Tibial artery (tissue), 4 donors: ENCODE data around the gene EPHB2.

Experiments used
- DNase-seq, 2 donors: peaks; one replicate each; pipeline ENCODE4 v3.0.0-alpha.2; 2019
- H3K27ac ChIP-seq, 2 donors: fragments of 200-600 bp; sonication (generic) in 1 of 2; 1 replicate in 1 of 2; 2 replicates in 1 of 2; pipeline ENCODE4 v1.5.1; 2018 to 2019; ENCODE audit warnings: mild to moderate bottlenecking in 1 of 2
- H3K27me3 ChIP-seq, 2 donors: fragments of 200-600 bp; sonication (generic) in 1 of 2; one replicate each; pipeline versions ENCODE4 v1.5.1 to v1.6.0; 2016 to 2019
- H3K36me3 ChIP-seq, 3 donors: fragments of 200-600 bp; sonication (generic) in 2 of 3; one replicate each; pipeline ENCODE4 v1.5.1; 2016 to 2019; ENCODE audit warnings: mild to moderate bottlenecking in 2 of 3
- H3K4me1 ChIP-seq, 4 donors: fragments of 200-600 bp; sonication (generic) in 2 of 4; 1 replicate in 3 of 4; 2 replicates in 1 of 4; pipeline ENCODE4 v1.5.1; 2016 to 2019
- H3K4me3 ChIP-seq, 2 donors: fragments of 200-600 bp; sonication (generic) in 1 of 2; 1 replicate in 1 of 2; 2 replicates in 1 of 2; pipeline ENCODE4 v1.5.1; 2018 to 2019; ENCODE audit warnings: mild to moderate bottlenecking in 2 of 2
- H3K9me3 ChIP-seq, 3 donors: fragments of 200-600 bp; sonication (generic) in 1 of 3; one replicate each; pipeline ENCODE4 v1.5.1; 2016 to 2019
- intact Hi-C: fragments of 100-400 bp; cut with DNase I; formaldehyde crosslinking; loops from one replicate; pipeline ENCODE4 v1.15.0; 2023; ENCODE audit warnings: low total_unique reads
- TF ChIP-seq, protein P1 (sequence below), 2 experiments: fragments of 200-600 bp in 1 of 2; fragments of 450-650 bp in 1 of 2; IDR thresholded peaks; one replicate each; pipeline ENCODE4 v1.5.1; 2017 to 2019; ENCODE audit warnings: antibody characterized with exemption in 2 of 2, mild to moderate bottlenecking in 1 of 2, moderate library complexity in 1 of 2

Gene EPHB2

DNA sequence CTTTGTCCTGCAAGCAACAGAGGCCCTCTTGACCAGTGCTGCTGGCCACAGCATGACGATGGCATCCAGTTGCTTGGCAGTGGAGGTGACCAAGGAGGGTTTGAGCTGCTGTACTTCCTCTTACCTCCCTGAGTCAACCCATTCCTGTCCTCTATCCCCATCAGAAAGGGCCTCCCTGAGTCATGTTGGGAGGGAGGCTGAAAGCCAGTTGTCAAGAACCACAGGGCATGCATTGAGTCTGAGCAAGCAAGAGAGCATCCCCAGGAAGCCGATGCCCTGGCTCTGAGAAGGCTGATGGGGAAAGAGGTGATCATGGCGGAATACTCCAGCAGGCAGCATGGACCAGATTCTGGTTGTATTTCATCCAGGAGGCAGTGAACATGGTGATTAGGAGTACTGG, 192.5 kb downstream of the EPHB2 start:
- no peak for DNase-seq
- Histone ChIP-seq H3K9me3 (no peaks in the 10 kb centered on the region), H3K4me3 (no peak overlapping the region), H3K27ac (no peak overlapping the region), H3K36me3 (no peaks in the 10 kb centered on the region), H3K4me1 (no peaks in the 10 kb centered on the region), H3K27me3 (no peaks in the 10 kb centered on the region)
- TF ChIP-seq, protein P1, sequence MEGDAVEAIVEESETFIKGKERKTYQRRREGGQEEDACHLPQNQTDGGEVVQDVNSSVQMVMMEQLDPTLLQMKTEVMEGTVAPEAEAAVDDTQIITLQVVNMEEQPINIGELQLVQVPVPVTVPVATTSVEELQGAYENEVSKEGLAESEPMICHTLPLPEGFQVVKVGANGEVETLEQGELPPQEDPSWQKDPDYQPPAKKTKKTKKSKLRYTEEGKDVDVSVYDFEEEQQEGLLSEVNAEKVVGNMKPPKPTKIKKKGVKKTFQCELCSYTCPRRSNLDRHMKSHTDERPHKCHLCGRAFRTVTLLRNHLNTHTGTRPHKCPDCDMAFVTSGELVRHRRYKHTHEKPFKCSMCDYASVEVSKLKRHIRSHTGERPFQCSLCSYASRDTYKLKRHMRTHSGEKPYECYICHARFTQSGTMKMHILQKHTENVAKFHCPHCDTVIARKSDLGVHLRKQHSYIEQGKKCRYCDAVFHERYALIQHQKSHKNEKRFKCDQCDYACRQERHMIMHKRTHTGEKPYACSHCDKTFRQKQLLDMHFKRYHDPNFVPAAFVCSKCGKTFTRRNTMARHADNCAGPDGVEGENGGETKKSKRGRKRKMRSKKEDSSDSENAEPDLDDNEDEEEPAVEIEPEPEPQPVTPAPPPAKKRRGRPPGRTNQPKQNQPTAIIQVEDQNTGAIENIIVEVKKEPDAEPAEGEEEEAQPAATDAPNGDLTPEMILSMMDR (IDR thresholded peaks at IDR 0.05) = no peak
- intact Hi-C loops = no loop called here

DNA sequence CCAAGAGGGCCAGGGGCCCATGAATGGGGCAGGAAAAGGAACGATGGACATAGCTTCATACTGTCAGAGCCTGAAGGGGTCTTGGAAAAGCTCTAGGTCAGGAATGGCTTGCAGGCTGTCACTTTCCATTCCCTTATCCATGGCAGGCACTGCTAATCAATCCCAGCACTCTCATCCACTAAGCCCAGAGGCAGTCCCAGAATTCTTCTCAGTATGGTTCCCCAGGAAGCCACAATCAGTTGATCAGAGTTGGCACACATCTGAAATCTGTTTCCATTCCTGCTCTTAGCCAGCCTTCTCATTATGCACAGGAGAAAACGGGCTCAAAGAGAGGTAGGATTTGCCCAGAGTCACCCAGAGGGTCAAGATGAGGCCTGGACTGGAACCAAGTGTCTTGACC, 196.3 kb downstream of the EPHB2 start:
- Histone ChIP-seq H3K4me3 (no peak overlapping the region), H3K27me3 (no peaks in the 10 kb centered on the region), H3K27ac (no peak overlapping the region), H3K36me3 (no peaks in the 10 kb centered on the region), H3K9me3 (no peaks in the 10 kb centered on the region), H3K4me1 (no peaks in the 10 kb centered on the region)
- DNase-seq = no peak
- intact Hi-C loops = no loop called here
- TF ChIP-seq, protein P1 (IDR thresholded peaks at IDR 0.05) = no peak

DNA sequence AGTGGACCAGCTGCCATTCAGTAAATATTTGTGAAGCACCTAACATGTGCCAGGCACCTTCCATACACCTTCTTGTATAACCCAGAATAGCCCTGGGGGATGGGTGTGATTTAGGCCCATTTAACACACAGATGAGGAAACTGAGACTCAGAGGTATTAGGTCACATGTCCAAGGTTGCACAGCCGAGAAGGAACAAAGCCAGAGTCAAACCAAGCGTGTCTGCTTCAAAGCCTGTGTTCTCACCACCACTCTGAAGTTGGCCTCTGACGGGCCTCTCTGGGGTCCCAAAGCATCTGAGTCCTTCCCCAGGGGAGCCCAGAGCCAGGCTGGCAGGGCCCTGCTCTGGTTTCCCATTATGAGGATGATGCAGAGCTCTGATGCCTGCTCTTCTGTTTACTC, 196.9 kb downstream of the EPHB2 start:
- intact Hi-C loops = no loop called here
- H3K4me3 ChIP-seq = no peak overlapping the region
- no peaks in the 10 kb centered on the region for H3K36me3 ChIP-seq
- no peaks in the 10 kb centered on the region for H3K9me3 ChIP-seq
- H3K27me3 ChIP-seq = peaks cover 0 to 4% of the 10 kb centered on the region in 2 donors
- TF ChIP-seq, protein P1 (IDR thresholded peaks at IDR 0.05) = no peak
- no peak for DNase-seq
- no peak overlapping the region for H3K27ac ChIP-seq
- no peaks in the 10 kb centered on the region for H3K4me1 ChIP-seq

DNA sequence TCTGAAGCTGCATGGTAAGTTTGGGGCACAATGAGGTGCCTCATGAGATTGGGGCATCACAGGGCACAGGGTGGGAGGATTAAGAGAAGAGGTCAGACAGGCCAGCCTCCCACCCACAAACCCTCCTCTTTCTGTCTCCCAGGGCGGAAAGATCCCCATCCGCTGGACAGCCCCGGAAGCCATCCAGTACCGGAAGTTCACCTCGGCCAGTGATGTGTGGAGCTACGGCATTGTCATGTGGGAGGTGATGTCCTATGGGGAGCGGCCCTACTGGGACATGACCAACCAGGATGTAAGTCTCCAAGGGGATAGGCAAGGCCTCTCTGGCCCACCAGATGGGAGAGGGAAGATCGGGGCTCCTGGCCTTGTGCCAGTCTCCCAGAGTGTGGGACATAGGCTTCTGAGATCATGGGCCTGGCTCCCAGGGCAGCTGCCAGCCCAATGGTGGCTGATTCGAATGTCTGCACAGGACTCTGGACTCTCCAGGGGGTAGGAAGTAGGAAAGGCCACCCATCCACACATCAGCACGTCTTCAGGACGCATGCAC, 198.3 kb downstream of the EPHB2 start:
- Histone ChIP-seq H3K36me3 (no peaks in the 10 kb centered on the region), H3K27me3 (peaks cover 0 to 9% of the 10 kb centered on the region in 2 donors), H3K9me3 (no peaks in the 10 kb centered on the region), H3K27ac (no peak overlapping the region), H3K4me1 (peaks cover 0 to 4% (median 0%) of the 10 kb centered on the region in 4 donors), H3K4me3 (no peak overlapping the region)
- TF ChIP-seq, protein P1 (IDR thresholded peaks at IDR 0.05) = no peak
- intact Hi-C loops = no loop called here
- no peak for DNase-seq

DNA sequence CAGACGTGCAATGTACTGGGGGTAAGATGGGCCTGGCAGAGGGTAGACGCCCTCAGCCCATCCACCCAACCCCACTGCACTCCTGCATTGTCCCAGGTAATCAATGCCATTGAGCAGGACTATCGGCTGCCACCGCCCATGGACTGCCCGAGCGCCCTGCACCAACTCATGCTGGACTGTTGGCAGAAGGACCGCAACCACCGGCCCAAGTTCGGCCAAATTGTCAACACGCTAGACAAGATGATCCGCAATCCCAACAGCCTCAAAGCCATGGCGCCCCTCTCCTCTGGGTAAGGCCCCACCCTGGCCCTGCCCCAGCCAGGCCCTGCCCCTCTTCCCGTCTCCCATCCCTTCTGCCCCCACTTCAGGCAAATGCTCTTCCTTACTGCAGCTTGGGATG, 199.6 kb downstream of the EPHB2 start:
- Histone ChIP-seq H3K4me1 (peaks cover 0 to 6% (median 0%) of the 10 kb centered on the region in 4 donors), H3K9me3 (no peaks in the 10 kb centered on the region), H3K4me3 (no peak overlapping the region), H3K27ac (no peak overlapping the region), H3K27me3 (peaks cover 0 to 14% of the 10 kb centered on the region in 2 donors), H3K36me3 (no peaks in the 10 kb centered on the region)
- DNase-seq = no peak
- intact Hi-C loops = no loop called here
- TF ChIP-seq, protein P1 (IDR thresholded peaks at IDR 0.05) = no peak
